ENCODE results near the gene SLC38A9.
A peak's percentile ranks its signal among the peaks of the same experiment; 100 is the strongest.
"Not testable (repeated sequence)": the region's sequence is repeated elsewhere in the genome, so short reads cannot be mapped to it uniquely, and the experiment has no call there.

Gene SLC38A9

GRCh38 chr5:55608595-55609349 is 103.4 kb downstream of the SLC38A9 start:
- DNase-seq, result no peak

- not testable (repeated sequence) for DNase-seq
Observed at GRCh38 chr5:55607309-55607708, 104.8 kb downstream of the SLC38A9 start.

- DNase-seq, result no peak
Observed at GRCh38 chr5:55604611-55605067, 107.5 kb downstream of the SLC38A9 start.

- peak; percentile 93 for DNase-seq
Observed at GRCh38 chr5:55603922-55604321, 108.2 kb downstream of the SLC38A9 start.

GRCh38 chr5:55601628-55602027 is 110.5 kb downstream of the SLC38A9 start:
- DNase-seq, result peak; percentile 76

GRCh38 chr5:55601204-55601618 is 110.9 kb downstream of the SLC38A9 start:
- peak; percentile 94 for DNase-seq

- no peak for DNase-seq
Observed at GRCh38 chr5:55600497-55601203, 111.5 kb downstream of the SLC38A9 start.

- no peak for DNase-seq
Observed at GRCh38 chr5:55600086-55600485, 112.0 kb downstream of the SLC38A9 start.

GRCh38 chr5:55599148-55600050 is 112.7 kb downstream of the SLC38A9 start:
- no peak for DNase-seq

GRCh38 chr5:55597014-55597981 is 114.8 kb downstream of the SLC38A9 start:
- DNase-seq, result peak; percentile 55

GRCh38 chr5:55594671-55595070 is 117.5 kb downstream of the SLC38A9 start:
- no peak for DNase-seq

GRCh38 chr5:55593115-55593472 is 119.0 kb downstream of the SLC38A9 start:
- DNase-seq, result peak; percentile 93

- no peak for DNase-seq
Observed at GRCh38 chr5:55592388-55593114, 119.6 kb downstream of the SLC38A9 start.

GRCh38 chr5:55591686-55592085 is 120.4 kb downstream of the SLC38A9 start:
- no peak for DNase-seq

GRCh38 chr5:55585206-55585610 is 126.9 kb downstream of the SLC38A9 start:
- DNase-seq, result no peak

GRCh38 chr5:55584398-55585205 is 127.5 kb downstream of the SLC38A9 start:
- no peak for DNase-seq

GRCh38 chr5:55583578-55583977 is 128.5 kb downstream of the SLC38A9 start:
- DNase-seq, result no peak

- DNase-seq, result no peak
Observed at GRCh38 chr5:55582256-55582655, 129.9 kb downstream of the SLC38A9 start.

- no peak for DNase-seq
Observed at GRCh38 chr5:55580042-55580441, 132.1 kb downstream of the SLC38A9 start.

GRCh38 chr5:55578771-55579170 is 133.4 kb downstream of the SLC38A9 start:
- no peak for DNase-seq
